HG03159 (cell line): ENCODE data around the gene OGDHL.
"Not testable (repeated sequence)": the region's sequence is repeated elsewhere in the genome, so short reads cannot be mapped to it uniquely, and the experiment has no call there.

Experiments
- ATAC-seq: cut with Tn5 transposase; IDR thresholded peaks from one replicate; pipeline ENCODE4 v1.9.1; 2021; ENCODE audit warnings: mild to moderate bottlenecking, moderate library complexity; ENCODE audit not compliant: unreplicated experiment

OGDHL gene

DNA sequence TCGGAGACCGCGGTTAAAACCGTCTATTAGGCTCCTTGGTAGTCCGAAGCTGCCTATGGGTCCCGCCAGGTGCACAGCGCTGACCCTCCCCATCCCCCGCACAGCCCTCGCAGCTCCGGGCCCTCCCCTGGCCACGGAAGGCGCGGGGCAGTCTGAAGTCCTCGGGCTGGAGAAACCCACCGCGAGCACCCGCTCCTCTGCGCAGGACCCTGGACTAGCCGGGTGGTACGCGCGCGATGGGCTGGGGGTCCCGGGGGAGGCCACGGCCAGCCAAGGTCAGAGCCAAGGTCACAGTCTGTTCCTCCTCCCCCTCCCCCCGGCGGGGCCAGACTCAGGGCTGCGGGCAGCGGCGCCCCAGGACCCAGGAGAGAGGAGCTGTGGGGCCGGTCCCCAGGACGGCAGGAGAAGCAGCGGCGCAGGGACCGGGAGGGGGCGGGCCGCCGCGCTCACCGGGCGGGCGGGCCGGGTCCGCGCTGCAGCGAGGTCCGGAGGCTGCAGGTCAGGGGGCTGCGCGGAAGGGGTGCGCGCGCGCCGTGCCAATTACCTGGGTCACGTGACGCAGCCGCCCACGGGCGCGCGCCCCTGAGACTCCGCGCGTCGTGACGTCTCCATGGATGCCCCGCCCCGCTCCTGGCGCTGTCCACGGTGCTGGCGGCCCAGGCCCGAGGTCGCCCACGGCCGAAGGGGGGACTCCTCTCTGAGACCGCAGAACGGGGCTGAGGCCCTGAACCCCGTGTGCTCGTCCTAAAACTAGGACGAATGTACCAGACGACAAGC is at the start of gene OGDHL:
TSS of gene OGDHL (minus strand) at position 535 of the 777 bp plus-strand sequence. CDS start 3,731 bp downstream, outside the sequence.
- ATAC-seq: peak; percentile 73

DNA sequence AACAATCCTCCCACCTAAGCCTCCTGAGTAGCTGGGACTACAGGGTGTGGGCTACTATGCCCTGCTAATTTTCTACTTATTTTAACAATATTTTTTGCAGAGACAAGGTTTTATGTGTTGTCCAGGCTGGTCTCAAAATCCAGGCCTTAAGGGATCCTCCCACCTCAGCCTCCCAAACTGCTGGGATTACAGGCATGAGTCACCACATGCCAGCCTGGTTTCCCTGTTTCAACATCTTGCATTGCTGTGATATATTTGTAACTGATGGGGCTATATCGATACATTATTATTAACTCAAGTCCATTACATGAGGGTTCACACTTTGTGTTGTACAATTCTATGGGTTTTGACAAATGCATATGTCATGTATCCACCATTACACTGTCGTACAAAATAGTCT is 41.9 kb upstream of the OGDHL start:
- no peak for ATAC-seq

DNA sequence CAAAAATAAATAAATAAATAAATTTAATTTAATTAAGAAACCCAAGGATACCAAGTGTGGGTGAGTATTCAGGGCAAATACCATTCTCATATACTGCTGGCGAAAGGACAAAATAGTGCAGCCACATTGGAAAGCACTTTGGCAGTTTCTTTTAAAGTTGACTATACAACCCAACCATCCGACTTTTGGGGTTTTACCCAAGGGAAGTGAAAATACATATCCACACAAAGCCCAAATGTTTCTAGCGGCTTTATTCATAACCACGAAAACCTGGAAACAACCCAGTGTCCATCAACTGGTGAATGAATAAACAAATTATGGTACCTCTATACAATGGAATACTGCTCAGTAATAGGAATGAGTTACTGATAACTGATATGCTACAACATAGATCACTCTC is 36.2 kb upstream of the OGDHL start:
- no peak for ATAC-seq

DNA sequence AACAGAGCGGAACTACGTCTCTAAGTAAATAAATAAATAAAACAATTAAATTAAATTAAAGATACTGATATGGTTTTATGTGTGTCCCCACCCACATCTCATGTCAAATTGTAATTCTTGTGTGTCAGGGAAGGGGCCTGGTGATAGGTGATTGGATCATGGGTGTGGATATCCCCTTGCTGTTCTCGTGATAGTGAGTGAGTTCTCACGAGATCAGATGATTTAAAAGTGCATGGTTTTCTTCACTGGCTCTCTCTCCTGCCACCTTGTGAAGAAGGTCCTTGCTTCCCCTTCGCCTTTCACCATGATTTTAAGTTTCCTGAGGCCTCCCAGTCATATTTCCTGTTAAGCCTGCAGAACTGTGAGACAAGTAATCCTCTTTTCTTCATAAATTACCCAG is 29.0 kb upstream of the OGDHL start:
- ATAC-seq: no peak

DNA sequence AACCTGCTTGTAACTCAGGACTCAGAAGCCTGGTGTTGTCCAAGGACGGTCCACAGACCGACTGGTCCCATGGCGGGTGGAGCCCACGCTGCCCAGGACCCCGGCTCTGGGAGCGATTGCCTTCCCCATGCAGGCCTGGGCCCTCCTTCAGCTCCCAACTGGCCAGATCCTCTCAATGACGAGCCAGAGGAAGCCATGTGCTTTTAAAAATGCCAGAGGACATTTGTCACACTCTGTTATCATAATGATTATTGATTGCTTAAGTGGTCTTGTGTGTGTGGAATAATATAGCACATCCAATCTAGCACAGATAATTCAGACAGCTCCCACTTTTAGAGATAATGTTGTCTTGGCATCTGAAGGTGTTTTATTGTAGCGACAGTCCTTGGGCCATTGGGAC is 22.6 kb upstream of the OGDHL start:
- ATAC-seq: no peak

DNA sequence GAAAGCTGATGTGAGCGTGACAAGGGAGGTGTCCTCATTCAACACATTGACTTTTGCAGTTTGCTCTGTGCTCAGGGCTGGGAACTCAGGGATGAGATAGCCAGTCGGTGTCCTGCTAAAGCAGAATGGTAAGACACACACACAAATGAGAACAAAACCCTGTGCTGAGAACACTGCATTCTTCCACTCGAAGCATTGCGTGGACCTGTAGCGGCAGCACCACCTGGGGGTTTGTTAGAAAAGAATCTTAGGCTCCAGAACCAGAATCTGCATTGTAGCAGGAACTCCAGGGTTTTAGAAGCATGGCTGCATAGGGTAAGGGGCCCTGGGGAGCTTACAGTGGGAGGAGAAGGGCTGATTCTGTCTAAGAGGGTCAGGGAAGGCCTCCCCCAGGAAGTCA is 21.5 kb upstream of the OGDHL start:
- no peak for ATAC-seq

DNA sequence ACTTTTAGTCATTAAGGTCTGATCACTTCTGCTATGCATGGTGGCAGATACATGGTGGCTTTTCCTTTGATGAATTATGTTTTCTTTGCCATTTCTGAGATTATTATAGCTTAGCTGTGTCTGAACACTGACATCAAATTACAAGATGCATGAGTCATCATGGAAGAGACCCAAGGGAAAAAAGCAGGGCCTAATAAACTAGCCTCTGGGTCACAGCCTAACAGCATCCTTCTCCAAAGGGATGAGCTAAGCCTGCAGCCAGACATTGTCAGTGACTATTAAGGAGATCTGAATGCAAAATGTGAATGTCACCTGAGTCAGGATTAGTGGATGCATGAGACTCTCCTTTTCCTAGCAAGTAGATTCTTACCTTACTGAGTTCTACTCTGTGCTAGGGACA is 19.1 kb upstream of the OGDHL start:
- no peak for ATAC-seq

DNA sequence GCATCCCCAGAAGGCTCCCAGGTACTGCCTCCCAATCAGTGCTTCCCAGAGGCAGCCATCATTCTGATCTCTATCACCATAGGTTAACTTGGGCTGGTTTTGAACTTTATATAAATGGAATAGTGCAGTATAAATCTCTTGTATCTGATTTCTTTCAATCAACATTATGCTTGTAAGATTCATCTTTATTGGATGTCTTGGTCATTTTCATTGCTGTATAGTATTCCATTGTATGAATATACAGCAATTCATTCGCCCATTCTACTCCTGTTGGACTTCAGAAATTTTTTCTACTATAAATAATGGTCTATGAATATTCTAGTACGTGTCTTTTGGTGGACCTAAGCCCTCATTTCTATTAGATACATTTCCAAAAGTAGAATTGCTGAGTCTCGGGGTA is 16.1 kb upstream of the OGDHL start:
- ATAC-seq: no peak

DNA sequence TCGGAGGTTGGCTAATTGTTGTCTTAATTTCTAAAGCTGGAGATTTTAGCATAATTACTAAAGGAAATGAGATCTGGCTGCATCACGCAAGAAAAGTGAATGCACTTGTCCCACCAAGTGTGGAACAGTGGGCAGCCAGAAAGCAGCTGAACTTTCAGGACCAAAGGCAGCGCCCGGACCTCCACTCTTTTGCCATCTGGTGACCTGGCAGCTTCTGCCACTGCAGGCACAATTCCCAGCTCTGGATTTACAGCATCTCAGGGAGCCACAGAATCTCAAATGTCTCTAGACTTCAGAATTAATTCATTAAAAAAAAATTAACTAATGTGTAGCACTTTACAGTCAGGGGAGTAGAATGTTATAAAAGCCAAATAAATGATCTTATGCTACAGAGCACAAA is 14.7 kb upstream of the OGDHL start:
- no peak for ATAC-seq

DNA sequence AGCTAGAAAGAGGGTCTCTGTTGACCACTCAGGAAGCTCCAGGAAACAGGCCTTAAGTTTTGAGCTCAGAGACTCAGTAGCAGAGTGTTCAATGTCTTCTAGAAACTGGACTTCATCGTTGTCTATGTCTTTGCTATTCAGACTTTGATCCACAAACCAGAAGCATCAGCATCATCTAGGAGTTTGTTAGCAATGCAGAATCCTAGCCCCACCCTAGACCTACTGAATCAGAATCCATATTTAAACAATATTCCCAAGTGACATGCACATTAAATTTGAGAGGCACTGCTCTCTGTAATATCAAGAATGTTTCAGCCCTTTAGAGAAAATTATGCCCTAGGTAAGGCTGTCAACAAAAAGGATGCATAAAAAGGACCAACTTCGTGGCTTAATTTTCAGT is 12.9 kb upstream of the OGDHL start:
- no peak for ATAC-seq

DNA sequence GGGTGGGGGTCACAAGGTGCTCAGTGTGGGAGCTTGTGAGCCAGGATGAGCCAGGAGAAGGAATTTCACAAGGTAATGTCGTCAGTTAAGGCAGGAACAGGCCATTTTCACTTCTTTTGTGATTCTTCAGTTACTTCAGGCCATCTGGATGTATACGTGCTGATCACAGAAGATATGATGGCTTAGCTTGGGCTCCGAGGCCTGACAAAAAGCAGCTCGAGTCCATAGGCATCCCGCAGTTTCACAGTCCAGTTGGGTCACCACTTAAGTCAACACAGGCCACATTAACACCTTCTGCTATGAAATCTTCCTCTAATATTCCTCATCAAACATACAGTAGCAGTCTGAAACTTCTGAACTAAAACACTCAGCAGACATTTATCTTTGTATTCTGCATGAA is 10.8 kb upstream of the OGDHL start:
- not testable (repeated sequence) for ATAC-seq

DNA sequence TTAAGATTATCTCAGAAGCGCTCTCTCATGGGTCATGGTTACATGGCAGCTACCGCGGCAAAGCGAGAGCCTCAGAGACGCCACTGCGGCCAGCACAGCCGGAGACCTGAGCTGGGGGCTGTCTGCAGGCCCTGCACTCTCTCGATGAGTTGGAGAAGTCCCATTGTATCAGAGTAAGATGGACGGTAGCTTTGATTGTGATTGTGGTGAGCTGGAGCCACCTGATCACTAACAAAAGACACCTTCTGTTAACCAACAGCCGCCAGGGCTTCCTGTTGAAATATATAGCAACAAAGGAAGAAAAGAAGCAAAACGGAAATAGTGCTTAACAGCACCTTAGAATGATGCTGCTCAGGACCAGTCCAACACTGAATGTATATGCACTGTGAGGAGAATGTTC is 8.9 kb upstream of the OGDHL start:
- ATAC-seq: not testable (repeated sequence)

DNA sequence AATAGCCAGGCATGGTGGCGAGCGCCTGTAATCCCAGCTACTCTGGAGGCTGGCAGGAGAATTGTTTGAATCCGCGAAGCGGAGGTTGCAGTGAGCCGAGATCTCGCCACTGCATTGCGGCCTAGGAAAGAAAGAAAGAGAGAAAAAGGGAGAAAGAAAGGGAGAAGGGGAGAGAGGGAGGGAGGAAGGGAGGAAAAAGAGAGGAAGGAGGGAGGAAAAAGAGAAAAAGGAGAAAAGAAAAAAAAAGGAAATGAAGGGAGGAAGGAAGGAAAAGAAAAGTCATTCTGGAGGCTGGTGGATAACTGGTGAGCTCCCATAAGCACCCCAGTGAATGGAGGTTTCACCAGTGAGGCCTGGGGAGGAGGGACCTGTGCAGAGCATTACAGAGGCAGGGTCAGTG is 7.6 kb upstream of the OGDHL start:
- ATAC-seq: no peak

DNA sequence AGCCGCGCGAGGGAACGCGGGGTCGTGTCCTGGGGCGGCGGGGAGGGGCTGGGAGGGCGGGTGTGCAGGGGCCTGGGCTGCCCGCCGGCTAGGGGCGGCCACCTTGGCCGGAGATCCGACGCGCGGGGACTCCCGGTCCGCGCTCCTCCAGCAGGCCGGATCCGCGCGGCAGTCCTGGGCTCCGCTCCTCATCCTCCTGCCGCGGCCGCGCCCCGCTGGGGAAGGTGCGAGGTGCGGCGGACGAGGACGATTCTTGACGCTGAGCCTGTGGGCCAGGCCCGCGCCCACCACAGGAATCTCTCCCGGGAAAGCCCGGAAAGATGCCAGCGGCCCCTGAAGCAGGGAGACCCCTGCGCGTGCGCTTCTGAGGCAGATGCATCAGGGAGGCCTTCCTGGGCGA is 6.6 kb upstream of the OGDHL start:
- no peak for ATAC-seq

DNA sequence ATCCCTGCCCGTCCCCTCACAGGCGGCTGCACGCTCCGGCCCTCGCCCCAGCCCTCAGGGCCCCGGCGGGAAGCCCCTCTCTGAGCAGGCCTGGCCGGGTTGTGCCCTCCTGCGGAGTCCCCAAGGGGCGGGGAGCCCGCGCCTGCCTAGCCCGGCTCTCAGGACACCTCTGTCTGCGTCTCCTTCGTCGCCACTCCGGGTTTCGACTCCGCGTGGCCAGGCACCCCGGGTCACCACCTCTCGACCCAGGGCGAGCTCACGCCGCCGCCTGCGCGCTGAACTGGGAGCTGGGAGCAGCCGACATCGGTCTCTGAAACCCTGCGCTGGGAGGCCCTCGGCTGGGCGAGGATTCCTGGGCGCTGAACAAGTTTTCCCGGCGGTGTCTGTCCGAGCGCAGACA is 6.2 kb upstream of the OGDHL start:
- no peak for ATAC-seq

DNA sequence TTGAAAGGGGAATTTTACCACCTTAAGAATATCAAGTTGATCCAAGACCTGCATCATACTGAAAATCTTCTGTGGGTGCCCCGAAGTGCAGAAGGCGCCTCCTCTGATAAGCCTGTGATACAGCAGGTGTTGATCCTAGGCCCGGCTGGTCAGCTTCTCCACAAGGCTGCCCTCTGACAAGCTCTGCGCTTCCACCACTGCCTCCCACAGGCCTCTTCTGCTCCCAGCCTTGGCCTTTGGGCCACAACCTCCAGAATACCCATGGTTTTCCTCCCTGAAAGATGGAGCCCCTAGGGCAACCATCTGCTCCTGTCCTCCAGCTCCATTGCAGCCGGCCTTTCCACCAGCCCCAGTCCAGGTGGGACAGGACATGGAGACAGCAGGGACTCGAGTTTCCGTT is 5.6 kb upstream of the OGDHL start:
- no peak for ATAC-seq

DNA sequence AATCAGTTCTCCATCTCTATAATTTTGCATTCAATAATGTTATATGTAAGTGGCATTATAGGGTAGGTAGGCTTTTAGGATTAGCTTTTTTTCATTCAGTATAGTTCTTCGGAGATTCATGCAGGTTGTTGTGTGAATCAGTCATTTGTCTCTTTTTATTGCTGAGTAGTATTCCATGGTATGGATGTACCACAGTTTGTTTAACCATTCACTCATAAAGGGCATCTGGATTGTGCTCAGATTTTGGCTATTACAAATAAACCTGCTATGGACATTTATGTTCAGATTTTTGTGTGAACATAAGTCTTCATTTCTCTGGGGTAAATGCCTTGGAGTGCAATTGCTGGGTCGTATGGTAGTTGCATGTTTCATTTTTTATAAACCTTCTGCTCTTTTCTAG is 4.4 kb upstream of the OGDHL start:
- ATAC-seq: no peak

DNA sequence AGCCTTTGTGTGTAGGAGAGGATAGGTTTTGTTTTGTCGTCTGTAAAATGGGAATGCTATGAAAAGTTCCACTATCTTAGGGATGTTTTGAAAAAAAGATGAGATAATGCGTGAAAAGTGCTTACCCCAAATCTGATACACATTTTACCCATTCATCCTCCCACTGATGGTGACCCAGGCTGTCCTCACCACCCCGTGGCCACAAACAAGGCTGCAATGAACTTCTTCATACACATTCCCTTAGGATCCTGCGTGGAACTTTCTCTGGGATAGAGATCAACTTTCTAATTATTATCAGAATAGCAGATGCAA is 399 bp upstream of the OGDHL start:
- ATAC-seq: no peak

DNA sequence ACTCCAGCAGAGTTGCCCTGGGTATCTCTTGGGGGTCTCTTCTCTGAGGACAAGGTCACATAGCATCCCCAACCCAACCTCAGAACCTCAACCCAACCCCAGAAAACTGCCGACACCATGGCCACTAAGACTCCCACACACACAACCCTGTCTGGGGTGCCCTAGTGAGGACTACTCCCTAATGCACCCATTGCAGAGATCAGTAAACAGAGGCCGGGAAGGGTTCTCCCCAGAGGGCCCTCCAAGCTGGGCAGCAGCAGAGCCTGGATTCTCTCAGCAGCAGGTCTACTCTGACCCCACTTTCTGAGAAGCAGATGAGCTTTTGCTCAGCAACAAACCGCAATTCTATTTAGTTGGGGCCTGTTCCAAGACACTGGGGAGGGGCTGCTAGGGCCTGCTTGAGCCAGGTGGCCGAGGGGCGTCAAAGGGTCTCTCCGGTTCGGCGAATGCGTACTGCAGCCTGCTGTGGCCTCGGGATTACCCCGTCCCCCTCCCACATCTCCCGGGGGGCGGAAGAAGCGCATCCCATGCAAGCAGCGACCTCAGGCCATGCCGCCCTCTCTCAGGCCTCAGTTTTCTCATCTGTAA is 828 bp downstream of the OGDHL start:
- peak; percentile 5 for ATAC-seq

DNA sequence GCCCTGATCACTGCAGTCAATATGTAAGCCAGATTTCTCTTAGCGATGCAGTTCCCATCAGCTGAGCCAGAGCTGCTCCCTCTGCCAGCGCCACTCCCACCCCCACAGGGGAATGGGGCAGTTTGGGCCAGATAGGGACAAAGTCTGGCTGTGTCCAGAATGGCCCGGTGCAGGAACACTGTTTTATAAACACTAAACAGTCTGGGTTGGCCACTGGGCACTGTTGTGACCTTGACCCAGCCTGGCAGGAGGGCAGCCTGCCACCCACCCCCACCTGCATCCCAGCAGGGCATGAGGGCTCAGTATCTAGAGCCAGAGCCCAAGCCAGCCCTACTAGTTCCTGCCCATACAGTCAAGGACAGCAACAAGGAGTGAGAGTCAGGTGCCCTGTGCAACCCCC is 1.3 kb downstream of the OGDHL start:
- no peak for ATAC-seq

DNA sequence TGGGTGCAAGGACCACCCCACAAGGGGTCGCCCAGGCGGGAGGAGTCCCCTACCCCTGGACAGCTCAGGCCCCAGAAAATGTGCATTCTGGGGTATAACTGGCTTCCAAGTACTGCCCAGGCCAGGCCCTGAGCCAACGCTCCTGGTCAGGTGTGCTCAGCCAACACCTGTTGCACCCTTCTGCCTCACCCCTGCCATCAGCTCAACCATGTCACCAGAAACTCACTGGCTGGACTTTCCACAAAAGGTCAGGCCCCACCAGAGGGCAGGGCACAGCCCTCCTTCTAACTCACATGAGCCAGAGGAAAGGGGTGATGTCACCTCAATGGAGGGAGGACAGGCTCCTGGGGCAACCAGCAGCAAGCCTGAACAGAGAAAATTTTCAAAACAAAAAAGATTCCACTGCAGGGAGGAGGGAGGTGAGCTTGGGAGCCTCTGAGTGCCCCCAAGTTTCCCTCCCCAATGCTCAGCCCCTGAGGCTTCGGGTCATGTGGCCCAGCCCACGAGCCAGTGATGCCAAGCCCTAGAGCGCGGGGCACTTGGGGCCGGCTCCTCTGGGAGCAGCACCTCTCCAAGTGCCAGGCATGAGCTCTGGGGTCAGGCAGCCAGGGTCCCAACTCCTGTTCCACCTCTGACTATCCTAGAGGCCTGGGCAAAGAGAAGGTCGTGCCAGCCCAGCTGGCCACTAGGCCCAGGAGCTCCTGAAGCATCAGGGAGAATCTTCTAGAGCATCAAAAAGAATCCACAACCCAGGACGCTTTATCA is 2.2 kb downstream of the OGDHL start:
- ATAC-seq: no peak

DNA sequence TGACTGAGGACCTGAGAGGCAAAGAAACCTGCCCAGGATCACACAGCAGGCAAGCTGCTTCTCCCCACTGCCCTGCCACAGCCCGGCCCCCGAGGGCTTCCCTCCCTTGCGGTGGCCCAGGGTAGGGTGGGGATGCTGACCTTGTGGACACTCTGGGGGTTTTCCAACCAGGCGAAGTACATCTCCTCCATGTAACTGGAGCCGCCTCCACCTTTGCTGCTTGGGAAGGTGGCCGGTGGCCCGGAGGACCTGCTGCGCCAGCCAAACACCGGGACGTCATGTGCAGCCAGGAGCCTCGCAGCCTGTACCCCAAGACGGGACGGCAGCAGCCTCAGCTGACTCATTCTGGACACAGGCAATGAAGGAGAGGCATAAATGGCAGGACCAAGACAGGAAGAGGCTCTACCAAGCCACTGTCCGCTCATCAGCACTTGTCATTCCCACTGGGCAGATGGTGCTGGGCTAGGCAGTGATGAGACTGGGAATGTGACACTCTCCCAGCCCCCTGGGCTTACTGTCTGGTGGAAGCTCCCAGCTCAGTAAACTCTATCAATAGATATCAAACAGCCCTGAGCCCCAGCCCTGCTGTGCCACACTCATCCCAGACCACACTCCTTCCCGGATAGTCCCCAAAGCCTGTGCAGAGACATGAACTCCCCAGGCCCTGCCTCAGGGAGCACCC is 3.7 kb downstream of the OGDHL start:
- ATAC-seq: no peak
